ENCODE data around the gene MICU2. TPM values are rescaled to one million over a fixed set of nuclear protein-coding genes. Genes with fewer than 3 reads are reported as not detected.
A peak's percentile ranks its signal among the peaks of the same experiment; 100 is the strongest.
"Not testable (repeated sequence)": the region's sequence is repeated elsewhere in the genome, so short reads cannot be mapped to it uniquely, and the experiment has no call there.

Gene MICU2
- total and polyA plus RNA-seq, 5 donors: 50.9 to 70.6 (median 54.0) TPM

DNA sequence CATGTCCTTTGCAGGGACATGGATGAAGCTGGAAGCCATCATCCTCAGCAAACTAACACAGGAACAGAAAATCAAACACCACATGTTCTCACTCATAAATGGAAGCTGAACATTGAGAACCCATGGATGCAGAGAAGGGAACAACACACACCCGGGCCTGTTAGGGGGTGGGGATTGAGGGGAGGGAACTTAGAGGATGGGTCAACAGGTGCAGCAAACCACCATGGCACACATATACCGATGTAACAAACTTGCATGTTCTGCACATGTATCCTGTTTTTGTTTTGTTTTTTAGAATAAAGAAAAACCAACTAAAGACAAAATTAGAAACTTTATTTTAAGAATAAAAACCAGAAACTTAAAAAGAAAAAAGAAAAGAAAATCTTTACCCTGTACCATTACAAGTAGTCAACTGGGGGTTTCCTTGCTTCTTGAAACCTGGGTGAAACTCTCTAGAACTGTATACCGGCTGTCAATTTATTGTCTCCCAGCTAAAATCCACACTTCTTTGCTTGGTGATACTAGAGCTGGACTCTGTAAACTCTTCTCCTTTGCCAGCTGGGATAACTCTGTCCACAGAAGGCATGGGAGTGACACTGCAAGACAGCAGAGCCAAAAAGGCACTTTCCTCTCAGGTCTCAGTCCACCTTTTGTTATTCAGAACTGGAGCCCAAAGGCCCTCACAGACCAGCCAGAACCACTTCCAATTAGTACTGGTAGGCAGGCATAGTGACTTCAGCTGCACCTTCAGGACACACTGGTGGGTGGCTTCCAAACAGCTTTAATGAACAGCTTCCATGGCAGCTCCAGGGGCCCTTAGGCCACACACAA is 9.0 kb downstream of the MICU2 start:
- no peak overlapping the region for H3K27ac ChIP-seq (ENCODE audit: low read length)
- ATAC-seq: peak in 1 of 2 donors; percentile 33
- intact Hi-C loops (cut with DNase I): no loop called here
- no peak overlapping the region for H3K4me3 ChIP-seq (ENCODE audit: low read length)
- H3K9me3 ChIP-seq (ENCODE audit: control insufficient read depth, low read length): no peaks in the 10 kb centered on the region
- 71% methylated on average over 3 of the region's 3 CpGs for WGBS
- H3K4me1 ChIP-seq (ENCODE audit: control insufficient read depth, insufficient read depth, low read length): peaks cover 4% of the 10 kb centered on the region
- DNase-seq: no peak
- no peaks in the 10 kb centered on the region for H3K27me3 ChIP-seq (ENCODE audit: control insufficient read depth, insufficient read depth)

DNA sequence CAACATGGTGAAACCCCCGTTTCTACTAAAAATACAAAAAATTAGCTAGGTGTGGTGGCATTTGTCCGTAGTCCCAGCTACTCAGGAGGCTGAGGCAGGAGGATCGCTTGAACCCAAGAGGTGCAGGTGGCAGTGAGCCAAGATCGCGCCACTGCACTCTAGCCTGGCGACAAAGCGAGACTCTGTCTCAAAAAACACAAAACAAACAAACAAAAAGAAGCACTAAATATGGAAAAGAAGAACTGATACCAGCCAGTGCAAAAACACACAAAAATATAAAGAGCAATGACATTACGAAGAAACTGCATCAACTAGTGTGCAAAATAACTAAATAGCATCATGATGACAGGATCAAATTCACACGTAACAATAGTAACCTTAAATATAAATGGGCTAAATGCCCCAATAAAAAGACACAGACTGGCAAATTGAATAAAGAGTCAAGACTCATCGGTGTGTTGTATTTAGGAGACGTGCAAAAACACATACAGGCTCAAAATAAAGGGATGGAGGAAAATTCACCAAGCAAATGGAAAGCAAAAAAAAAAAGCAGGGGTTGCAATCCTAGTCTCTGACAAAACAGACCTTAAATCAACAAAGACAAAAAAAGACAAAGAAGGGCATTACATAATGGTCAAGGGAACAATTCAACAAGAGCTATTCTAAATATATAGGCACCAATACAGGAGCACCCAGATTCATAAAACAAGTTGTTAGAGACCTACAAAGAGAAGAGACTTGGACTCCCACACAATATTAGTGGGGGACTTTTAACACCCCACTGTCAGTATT is 13.1 kb downstream of the MICU2 start:
- H3K4me3 ChIP-seq (ENCODE audit: low read length); DNase-seq; H3K4me1 ChIP-seq (ENCODE audit: control insufficient read depth, insufficient read depth, low read length); H3K27ac ChIP-seq (ENCODE audit: low read length); H3K9me3 ChIP-seq (ENCODE audit: control insufficient read depth, low read length); intact Hi-C loops (cut with DNase I); ATAC-seq; H3K27me3 ChIP-seq (ENCODE audit: control insufficient read depth, insufficient read depth): not testable (repeated sequence)
- 96% methylated on average over 11 of the region's 11 CpGs for WGBS

GRCh38 chr13:21590231-21590630 is 13.7 kb downstream of the MICU2 start:
- H3K4me3 ChIP-seq (ENCODE audit: low read length): no peak overlapping the region
- no peaks in the 10 kb centered on the region for H3K27me3 ChIP-seq (ENCODE audit: control insufficient read depth, insufficient read depth)
- DNase-seq (no peak), ATAC-seq (no peak)
- peaks cover 2% of the 10 kb centered on the region for H3K4me1 ChIP-seq (ENCODE audit: control insufficient read depth, insufficient read depth, low read length)
- H3K27ac ChIP-seq (ENCODE audit: low read length): no peak overlapping the region
- WGBS: 97% methylated on average over 5 of the region's 5 CpGs
- intact Hi-C loops (cut with DNase I): no loop called here
- H3K9me3 ChIP-seq (ENCODE audit: control insufficient read depth, low read length): no peaks in the 10 kb centered on the region

DNA sequence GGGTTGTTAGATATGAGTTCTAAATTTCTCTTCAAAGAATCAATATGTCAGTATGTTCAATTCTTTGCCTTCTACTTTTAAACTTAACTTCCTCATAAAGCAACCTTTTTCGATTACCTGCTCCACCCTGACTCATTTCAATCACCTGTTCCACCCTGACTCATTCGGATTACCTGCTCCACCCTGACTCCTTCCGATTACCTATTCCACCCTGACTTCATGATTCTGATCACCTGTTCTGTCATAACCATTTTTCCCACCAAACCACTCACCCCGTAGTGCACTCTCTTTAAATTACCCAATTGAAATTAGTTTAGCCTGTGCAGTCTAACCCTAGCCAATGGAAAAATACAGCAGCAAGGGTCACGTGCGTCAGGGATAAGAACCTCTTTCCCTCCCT is 14.5 kb downstream of the MICU2 start:
- intact Hi-C loops (cut with DNase I); H3K27me3 ChIP-seq (ENCODE audit: control insufficient read depth, insufficient read depth); H3K9me3 ChIP-seq (ENCODE audit: control insufficient read depth, low read length); H3K4me3 ChIP-seq (ENCODE audit: low read length); H3K4me1 ChIP-seq (ENCODE audit: control insufficient read depth, insufficient read depth, low read length); H3K27ac ChIP-seq (ENCODE audit: low read length); ATAC-seq; DNase-seq: not testable (repeated sequence)
- WGBS: 98% methylated on average over 6 of the region's 6 CpGs

DNA sequence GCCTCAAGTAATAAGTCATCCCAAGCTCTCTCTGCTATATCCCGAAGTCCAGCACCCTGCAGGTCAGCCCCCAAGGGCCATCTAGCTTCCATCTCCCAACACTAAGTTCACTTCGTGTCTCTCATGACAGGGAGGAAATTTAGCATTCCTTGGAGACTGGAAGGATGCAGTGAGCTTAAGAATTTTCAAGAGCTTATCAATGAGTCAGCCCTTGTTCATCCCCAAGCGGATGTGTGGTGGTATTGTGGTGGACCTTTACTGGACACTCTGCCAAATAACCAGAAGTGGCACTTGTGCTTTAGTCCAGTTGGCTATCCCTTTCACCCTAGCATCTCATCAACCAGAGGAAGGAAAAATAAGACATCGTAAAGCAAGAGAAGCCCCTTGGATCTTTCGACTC is 15.6 kb downstream of the MICU2 start:
- H3K27me3 ChIP-seq (ENCODE audit: control insufficient read depth, insufficient read depth); DNase-seq; intact Hi-C loops (cut with DNase I); H3K4me3 ChIP-seq (ENCODE audit: low read length); ATAC-seq; H3K4me1 ChIP-seq (ENCODE audit: control insufficient read depth, insufficient read depth, low read length); H3K9me3 ChIP-seq (ENCODE audit: control insufficient read depth, low read length); H3K27ac ChIP-seq (ENCODE audit: low read length): not testable (repeated sequence)
- WGBS: 87% methylated on average over 5 of the region's 5 CpGs

DNA sequence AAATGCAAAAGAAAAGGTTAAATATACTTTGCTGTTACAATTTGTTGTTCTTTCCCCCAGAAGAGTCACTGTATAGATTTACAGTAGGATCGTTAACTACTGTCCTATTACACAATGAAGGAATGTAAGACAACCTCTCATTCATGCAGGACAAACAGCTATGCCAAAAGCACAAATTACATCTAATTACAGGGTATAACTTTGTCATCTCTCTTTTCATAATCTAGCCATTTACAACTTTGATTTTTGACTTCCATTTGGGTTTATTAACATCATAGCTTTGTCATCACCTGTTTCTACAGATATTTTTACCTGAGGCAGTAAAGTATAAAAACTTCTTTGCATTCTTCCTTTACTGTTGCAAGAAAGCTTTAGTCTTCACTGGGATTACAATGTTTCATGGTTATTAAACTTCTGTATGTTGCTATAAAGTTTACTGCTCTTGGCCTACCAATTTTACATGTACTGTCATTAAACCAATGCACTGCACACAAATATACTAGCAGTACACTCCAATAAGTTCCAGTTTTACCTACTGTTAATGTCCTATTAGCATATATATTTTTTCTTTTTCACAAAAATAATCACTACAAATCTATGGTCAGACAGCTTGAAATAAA is 18.9 kb downstream of the MICU2 start:
- 86% methylated on average over 1 of the region's 1 CpG for WGBS
- Histone ChIP-seq H3K4me3 (ENCODE audit: low read length) (no peak overlapping the region), H3K9me3 (ENCODE audit: control insufficient read depth, low read length) (no peaks in the 10 kb centered on the region), H3K4me1 (ENCODE audit: control insufficient read depth, insufficient read depth, low read length) (no peaks in the 10 kb centered on the region), H3K27me3 (ENCODE audit: control insufficient read depth, insufficient read depth) (no peaks in the 10 kb centered on the region), H3K27ac (ENCODE audit: low read length) (no peak overlapping the region)
- DNase-seq (no peak), ATAC-seq (no peak)
- intact Hi-C loops (cut with DNase I): no loop called here

DNA sequence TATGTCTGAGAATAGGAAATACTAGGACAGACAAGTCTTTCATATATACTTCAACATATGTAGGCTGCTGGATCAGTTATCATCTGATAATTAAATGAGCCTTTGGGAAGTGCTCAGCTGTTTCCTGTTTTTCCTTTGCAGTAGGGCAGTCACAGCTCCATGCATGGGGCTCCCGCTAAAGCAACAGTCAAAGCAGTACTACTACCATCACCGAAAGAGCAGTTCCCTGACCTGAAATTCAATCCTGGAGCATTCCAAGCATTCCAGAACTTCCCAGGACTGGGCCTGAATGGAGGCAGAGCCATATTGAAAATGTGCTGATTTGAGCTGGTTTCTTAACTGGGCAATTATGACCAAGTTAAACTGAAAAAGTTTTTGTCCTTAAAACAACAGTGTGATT is 20.5 kb downstream of the MICU2 start:
- intact Hi-C loops (cut with DNase I): no loop called here
- no peaks in the 10 kb centered on the region for H3K27me3 ChIP-seq (ENCODE audit: control insufficient read depth, insufficient read depth)
- no peak for DNase-seq
- H3K4me3 ChIP-seq (ENCODE audit: low read length): no peak overlapping the region
- WGBS: 44% methylated on average over 2 of the region's 2 CpGs
- no peak for ATAC-seq
- H3K4me1 ChIP-seq (ENCODE audit: control insufficient read depth, insufficient read depth, low read length): no peaks in the 10 kb centered on the region
- no peaks in the 10 kb centered on the region for H3K9me3 ChIP-seq (ENCODE audit: control insufficient read depth, low read length)
- no peak overlapping the region for H3K27ac ChIP-seq (ENCODE audit: low read length)

GRCh38 chr13:21580736-21581135 is 23.2 kb downstream of the MICU2 start:
- intact Hi-C loops (cut with DNase I): no loop called here
- no peak for DNase-seq
- H3K27me3 ChIP-seq (ENCODE audit: control insufficient read depth, insufficient read depth): no peaks in the 10 kb centered on the region

GRCh38 chr13:21579754-21580316 is 24.1 kb downstream of the MICU2 start:
- no peak overlapping the region for H3K27ac ChIP-seq (ENCODE audit: low read length)
- intact Hi-C loops (cut with DNase I): no loop called here
- no peak overlapping the region for H3K4me3 ChIP-seq (ENCODE audit: low read length)
- H3K4me1 ChIP-seq (ENCODE audit: control insufficient read depth, insufficient read depth, low read length): no peaks in the 10 kb centered on the region
- DNase-seq: no peak
- WGBS: 94% methylated on average over 3 of the region's 3 CpGs
- no peaks in the 10 kb centered on the region for H3K27me3 ChIP-seq (ENCODE audit: control insufficient read depth, insufficient read depth)
- no peak for ATAC-seq
- no peaks in the 10 kb centered on the region for H3K9me3 ChIP-seq (ENCODE audit: control insufficient read depth, low read length)

More at GRCh38 chr13:21580736-21581135, 23.2 kb downstream of the MICU2 start:
- H3K9me3 ChIP-seq (ENCODE audit: control insufficient read depth, low read length): no peaks in the 10 kb centered on the region
- ATAC-seq: no peak
- no peaks in the 10 kb centered on the region for H3K4me1 ChIP-seq (ENCODE audit: control insufficient read depth, insufficient read depth, low read length)
- H3K4me3 ChIP-seq (ENCODE audit: low read length): no peak overlapping the region
- H3K27ac ChIP-seq (ENCODE audit: low read length): no peak overlapping the region

GRCh38 chr13:21578748-21579147 is 25.2 kb downstream of the MICU2 start:
- ATAC-seq (no peak), DNase-seq (no peak)
- Histone ChIP-seq H3K9me3 (ENCODE audit: control insufficient read depth, low read length) (no peaks in the 10 kb centered on the region), H3K4me1 (ENCODE audit: control insufficient read depth, insufficient read depth, low read length) (no peaks in the 10 kb centered on the region), H3K4me3 (ENCODE audit: low read length) (no peak overlapping the region), H3K27ac (ENCODE audit: low read length) (no peak overlapping the region), H3K27me3 (ENCODE audit: control insufficient read depth, insufficient read depth) (no peaks in the 10 kb centered on the region)
- 45% methylated on average over 1 of the region's 1 CpG for WGBS
- intact Hi-C loops (cut with DNase I): no loop called here

GRCh38 chr13:21576426-21576825 is 27.5 kb downstream of the MICU2 start:
- DNase-seq (no peak), ATAC-seq (no peak)
- Histone ChIP-seq H3K4me1 (ENCODE audit: control insufficient read depth, insufficient read depth, low read length) (no peaks in the 10 kb centered on the region), H3K27me3 (ENCODE audit: control insufficient read depth, insufficient read depth) (no peaks in the 10 kb centered on the region), H3K9me3 (ENCODE audit: control insufficient read depth, low read length) (no peaks in the 10 kb centered on the region), H3K4me3 (ENCODE audit: low read length) (no peak overlapping the region), H3K27ac (ENCODE audit: low read length) (no peak overlapping the region)
- intact Hi-C loops (cut with DNase I): no loop called here
